Smooth muscle cell (in vitro differentiated cells): ENCODE measurements around the gene PIK3AP1. TPM values are rescaled to one million over a fixed set of nuclear protein-coding genes. Genes with fewer than 3 reads are reported as not detected.

ENCODE experiments used
- DNase-seq: peaks from one replicate; lab custom pipeline; 2025; ENCODE audit not compliant: unreplicated experiment; lab: John Stamatoyannopoulos, UW
- H2AFZ ChIP-seq: fragments of 200-600 bp; sonication (generic); 2 replicates; pipeline ENCODE4 v1.6.0; 2016; ENCODE audit warnings: antibody characterized with exemption, low read depth, mild to moderate bottlenecking
- H3F3A ChIP-seq: fragments of 200-600 bp; sonication (generic); 2 replicates; pipeline ENCODE4 v1.6.0; 2017; ENCODE audit warnings: antibody characterized with exemption, low read depth
- H3K27ac ChIP-seq: fragments of 200-600 bp; sonication (generic); 2 replicates; pipeline ENCODE4 v1.5.1; 2016; ENCODE audit warnings: low read depth, mild to moderate bottlenecking
- H3K27me3 ChIP-seq: fragments of 200-600 bp; sonication (generic); 2 replicates; pipeline ENCODE4 v1.6.1; 2016; ENCODE audit warnings: low read depth, mild to moderate bottlenecking
- H3K36me3 ChIP-seq: fragments of 200-600 bp; sonication (generic); 2 replicates; pipeline ENCODE4 v1.5.1; 2016; ENCODE audit warnings: low read depth
- H3K4me1 ChIP-seq: fragments of 200-600 bp; sonication (generic); 2 replicates; pipeline ENCODE4 v1.5.1; 2016; ENCODE audit warnings: low read depth
- H3K4me2 ChIP-seq: fragments of 200-600 bp; sonication (generic); 2 replicates; pipeline ENCODE4 v1.6.0; 2016; ENCODE audit warnings: mild to moderate bottlenecking
- H3K4me3 ChIP-seq: fragments of 200-600 bp; sonication (generic); 2 replicates; pipeline ENCODE4 v1.5.1; 2016; ENCODE audit warnings: mild to moderate bottlenecking
- H3K79me2 ChIP-seq: fragments of 200-600 bp; sonication (generic); 2 replicates; pipeline ENCODE4 v1.6.0; 2016; ENCODE audit warnings: low read depth, mild to moderate bottlenecking
- H3K9ac ChIP-seq: fragments of 200-600 bp; sonication (generic); 2 replicates; pipeline ENCODE4 v1.6.0; 2016; ENCODE audit warnings: low read depth
- H3K9me3 ChIP-seq: fragments of 200-600 bp; sonication (generic); replicated peaks from 2 replicates; pipeline ENCODE4 v1.5.1; 2016; ENCODE audit warnings: low read depth
- H4K20me1 ChIP-seq: fragments of 200-600 bp; sonication (generic); 2 replicates; pipeline ENCODE4 v1.6.0; 2016; ENCODE audit warnings: low read depth
- WGBS: methylation state at CpG from one replicate; pipeline ENCODE4 v1.1.7; 2016; ENCODE audit warnings: low lambda C conversion rate; 5-methylcytosine and 5-hydroxymethylcytosine counted together
- polyA plus RNA-seq: library from polyadenylated mRNA; unstranded; fragments of >200 nt; fragmentation: Nextera tagmentation; extraction: Ambion mirVana; gene quantifications from 2 replicates; pipeline ENCODE4 v1.2.1, GENCODE V29; 2016
- total RNA-seq: library from RNA; depleted of rRNA; stranded (reverse); fragments of >200 nt; gene quantifications from 2 replicates; pipeline ENCODE4 v1.2.3, GENCODE V29; 2014
- TF ChIP-seq, protein P1 (sequence below): fragments of 200-600 bp; sonication (generic); IDR thresholded peaks from 2 replicates; pipeline ENCODE4 v1.5.1; 2017; ENCODE audit warnings: borderline replicate concordance, mild to moderate bottlenecking, antibody characterized with exemption; ENCODE audit not compliant: insufficient read depth, poor library complexity, severe bottlenecking

PIK3AP1 gene
- total and polyA plus RNA-seq, 2 experiments from 2014 or later: 1.2 TPM; not detected in 1

DNA sequence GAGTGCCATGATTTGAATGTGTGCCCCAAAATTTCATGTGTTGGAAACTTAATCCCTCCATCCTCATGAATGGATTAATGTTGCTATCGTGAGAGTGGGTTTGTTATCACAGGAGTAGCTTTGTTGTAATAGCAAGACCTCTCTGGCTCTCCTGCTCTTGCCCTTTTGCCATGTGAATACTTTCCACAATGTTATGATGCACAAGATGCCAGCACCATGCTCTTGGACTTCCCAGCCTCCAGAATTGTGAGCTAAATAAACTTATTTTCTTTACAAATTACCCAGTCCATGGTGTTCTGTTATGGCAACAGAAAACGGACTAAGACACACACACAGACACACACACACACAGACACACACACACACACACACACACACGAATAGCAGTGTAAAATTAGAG, 82.2 kb downstream of the PIK3AP1 start:
- TF ChIP-seq, protein P1, sequence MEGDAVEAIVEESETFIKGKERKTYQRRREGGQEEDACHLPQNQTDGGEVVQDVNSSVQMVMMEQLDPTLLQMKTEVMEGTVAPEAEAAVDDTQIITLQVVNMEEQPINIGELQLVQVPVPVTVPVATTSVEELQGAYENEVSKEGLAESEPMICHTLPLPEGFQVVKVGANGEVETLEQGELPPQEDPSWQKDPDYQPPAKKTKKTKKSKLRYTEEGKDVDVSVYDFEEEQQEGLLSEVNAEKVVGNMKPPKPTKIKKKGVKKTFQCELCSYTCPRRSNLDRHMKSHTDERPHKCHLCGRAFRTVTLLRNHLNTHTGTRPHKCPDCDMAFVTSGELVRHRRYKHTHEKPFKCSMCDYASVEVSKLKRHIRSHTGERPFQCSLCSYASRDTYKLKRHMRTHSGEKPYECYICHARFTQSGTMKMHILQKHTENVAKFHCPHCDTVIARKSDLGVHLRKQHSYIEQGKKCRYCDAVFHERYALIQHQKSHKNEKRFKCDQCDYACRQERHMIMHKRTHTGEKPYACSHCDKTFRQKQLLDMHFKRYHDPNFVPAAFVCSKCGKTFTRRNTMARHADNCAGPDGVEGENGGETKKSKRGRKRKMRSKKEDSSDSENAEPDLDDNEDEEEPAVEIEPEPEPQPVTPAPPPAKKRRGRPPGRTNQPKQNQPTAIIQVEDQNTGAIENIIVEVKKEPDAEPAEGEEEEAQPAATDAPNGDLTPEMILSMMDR: no peak
- H3K79me2 ChIP-seq: no peaks in the 10 kb centered on the region
- H3K4me3 ChIP-seq: no peak overlapping the region
- no peak overlapping the region for H3K27ac ChIP-seq
- no peak for DNase-seq
- no peaks in the 10 kb centered on the region for H3K27me3 ChIP-seq
- no peaks in the 10 kb centered on the region for H4K20me1 ChIP-seq
- H3K9ac ChIP-seq: no peak overlapping the region
- no peak overlapping the region for H3K4me2 ChIP-seq
- H3K4me1 ChIP-seq: no peaks in the 10 kb centered on the region
- WGBS: 83% methylated on average over 3 of the region's 3 CpGs
- H3K9me3 ChIP-seq: no peaks in the 10 kb centered on the region
- peaks cover 4% of the 10 kb centered on the region for H3F3A ChIP-seq
- no peaks in the 10 kb centered on the region for H3K36me3 ChIP-seq
- H2AFZ ChIP-seq: no peak overlapping the region

DNA sequence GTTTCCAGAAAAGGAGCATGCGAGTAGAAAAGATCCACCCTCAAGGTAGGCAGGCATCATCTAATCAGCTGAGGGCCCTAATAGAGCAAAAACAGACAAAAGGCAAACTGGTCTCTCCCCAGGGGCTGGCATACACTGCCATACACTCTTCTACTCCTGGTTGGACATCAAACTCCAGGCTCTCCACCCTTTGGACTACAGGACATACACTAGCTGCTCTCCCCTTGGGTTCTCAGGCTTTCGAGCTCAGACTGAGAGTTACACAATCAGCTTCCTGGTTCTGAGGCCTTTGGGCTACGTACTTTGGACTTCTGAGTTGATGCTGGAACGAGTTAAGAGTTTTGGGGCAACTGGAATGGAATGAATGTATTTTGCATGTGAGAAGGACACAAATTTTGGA, 82.6 kb downstream of the PIK3AP1 start:
- peaks cover 4% of the 10 kb centered on the region for H3F3A ChIP-seq
- H2AFZ ChIP-seq: no peak overlapping the region
- H3K27me3 ChIP-seq: no peaks in the 10 kb centered on the region
- TF ChIP-seq, protein P1: no peak
- H3K4me1 ChIP-seq: no peaks in the 10 kb centered on the region
- no peak overlapping the region for H3K27ac ChIP-seq
- no peaks in the 10 kb centered on the region for H3K9me3 ChIP-seq
- no peaks in the 10 kb centered on the region for H3K36me3 ChIP-seq
- no peaks in the 10 kb centered on the region for H3K79me2 ChIP-seq
- DNase-seq: no peak
- H3K9ac ChIP-seq: no peak overlapping the region
- no peak overlapping the region for H3K4me3 ChIP-seq
- no peaks in the 10 kb centered on the region for H4K20me1 ChIP-seq
- 88% methylated on average over 4 of the region's 4 CpGs for WGBS
- H3K4me2 ChIP-seq: no peak overlapping the region

DNA sequence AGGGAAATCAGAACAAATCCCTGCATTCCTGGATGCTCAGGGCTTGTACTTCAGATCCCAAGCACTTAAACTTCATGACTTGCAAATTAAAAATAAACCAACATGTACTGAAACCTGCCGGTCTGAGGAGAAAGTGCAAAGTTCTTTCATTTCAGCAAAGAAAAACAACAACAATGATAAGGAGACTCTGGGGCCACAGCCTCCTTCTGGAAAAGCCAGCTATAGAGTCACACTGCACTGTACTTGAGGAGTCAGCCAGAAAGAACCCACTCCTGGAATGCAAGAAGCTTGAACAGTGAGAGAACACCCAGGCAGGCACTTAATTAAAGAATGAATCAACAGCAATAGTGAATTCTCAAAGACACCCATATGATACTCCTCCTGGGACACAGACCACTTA, 83.8 kb downstream of the PIK3AP1 start:
- Histone ChIP-seq H3K4me2 (no peak overlapping the region), H3K79me2 (no peaks in the 10 kb centered on the region), H3K4me1 (no peaks in the 10 kb centered on the region), H3F3A (peaks cover 4% of the 10 kb centered on the region), H3K36me3 (no peaks in the 10 kb centered on the region), H3K27ac (no peak overlapping the region), H3K4me3 (no peak overlapping the region), H3K9ac (no peak overlapping the region), H3K9me3 (no peaks in the 10 kb centered on the region), H3K27me3 (no peaks in the 10 kb centered on the region), H4K20me1 (no peaks in the 10 kb centered on the region), H2AFZ (no peak overlapping the region)
- no peak for DNase-seq
- TF ChIP-seq, protein P1: no peak
- WGBS: 46% methylated on average over 1 of the region's 1 CpG

DNA sequence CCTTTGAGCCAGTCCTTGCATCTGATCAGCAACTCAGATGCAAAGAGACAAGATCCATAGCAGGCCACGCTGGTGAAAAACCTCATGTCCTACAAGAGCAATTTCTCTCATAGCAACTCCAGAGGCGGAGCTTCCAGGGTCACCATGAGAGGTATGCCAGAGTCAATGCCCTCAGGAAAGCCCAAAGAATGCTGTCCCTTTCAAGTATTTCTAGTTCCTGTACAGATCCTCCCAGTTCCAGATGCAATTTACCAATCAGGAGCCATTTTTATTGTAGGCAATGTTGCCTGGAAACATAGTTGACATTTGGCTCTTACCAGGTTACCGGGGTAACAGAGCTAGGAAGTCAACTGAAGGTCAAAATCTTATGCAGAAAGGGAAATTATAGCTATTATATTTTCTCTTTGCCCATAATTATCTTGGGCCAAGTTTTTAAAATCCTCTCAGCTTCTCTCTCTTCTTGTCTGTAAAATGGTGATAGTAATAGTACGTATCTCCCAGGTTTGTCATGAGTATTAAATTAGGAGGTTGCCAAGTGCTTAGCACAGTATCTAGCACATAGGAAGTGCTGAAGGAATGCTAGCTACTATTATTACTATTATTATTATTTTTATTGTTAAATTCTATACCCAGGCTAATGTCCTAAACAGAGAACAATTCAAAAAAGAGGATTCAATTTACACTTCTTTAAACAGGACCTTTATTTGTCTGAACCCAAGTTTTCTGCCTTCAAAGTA, 87.2 kb downstream of the PIK3AP1 start:
- TF ChIP-seq, protein P1: no peak
- Histone ChIP-seq H3K4me3 (no peak overlapping the region), H3K4me1 (no peaks in the 10 kb centered on the region), H3K9me3 (no peaks in the 10 kb centered on the region), H3K79me2 (no peaks in the 10 kb centered on the region), H4K20me1 (no peaks in the 10 kb centered on the region), H3K27me3 (no peaks in the 10 kb centered on the region), H3K36me3 (no peaks in the 10 kb centered on the region), H3F3A (peaks cover 4% of the 10 kb centered on the region), H3K27ac (no peak overlapping the region), H3K9ac (no peak overlapping the region), H3K4me2 (no peak overlapping the region), H2AFZ (no peak overlapping the region)
- no peak for DNase-seq
- 61% methylated on average over 4 of the region's 4 CpGs for WGBS
